SH-SY5Y (cell line): Measurements from ENCODE around the gene CSTF2.

ENCODE experiments used
- GATA2 ChIP-seq: IDR thresholded peaks from 2 replicates; pipeline ENCODE4 v1.6.1; 2011; ENCODE audit warnings: mild to moderate bottlenecking, low read depth, low read length
- GATA3 ChIP-seq: IDR thresholded peaks from 2 replicates; pipeline ENCODE4 v1.6.1; 2011; ENCODE audit warnings: low read depth, mild to moderate bottlenecking, low read length, moderate library complexity

- TF ChIP-seq GATA3 = no peak
- TF ChIP-seq GATA2 = no peak
These were observed 10.0 kb downstream of the CSTF2 start for GRCh38 chrX:100830143-100830542.
